GM12878 (cell line): ENCODE measurements around the gene MGMT. TPM values are rescaled to one million over a fixed set of nuclear protein-coding genes. Genes with fewer than 3 reads are reported as not detected.

Source experiments
- CUX1 ChIP-seq: IDR thresholded peaks from 2 replicates; pipeline ENCODE4 v1.6.1; 2012; ENCODE audit warnings: improper control_type of control experiment, low read depth, low read length; ENCODE audit not compliant: insufficient replicate concordance
- ESRRA ChIP-seq: IDR thresholded peaks from 2 replicates; pipeline ENCODE4 v1.6.1; 2012; ENCODE audit warnings: mild to moderate bottlenecking, low read length, improper control_type of control experiment
- REST ChIP-seq: IDR thresholded peaks from 2 replicates; pipeline ENCODE4 v1.6.1; 2012; ENCODE audit warnings: mild to moderate bottlenecking, low read depth, low read length
- SUPT20H ChIP-seq: IDR thresholded peaks from 2 replicates; pipeline ENCODE4 v1.6.1; 2011; ENCODE audit warnings: low read depth, mild to moderate bottlenecking, low read length, moderate library complexity, borderline replicate concordance; ENCODE audit not compliant: control insufficient read depth
- USF1 ChIP-seq: IDR thresholded peaks from 2 replicates; pipeline ENCODE4 v1.6.1; 2011; ENCODE audit warnings: borderline replicate concordance, low read depth, mild to moderate bottlenecking, moderate library complexity, mixed read lengths, low read length; ENCODE audit not compliant: insufficient read depth; ENCODE audit errors: extremely low read length
- polyA plus RNA-seq, 11 experiments: library from polyadenylated mRNA; depleted of rRNA in 4 of 11; unstranded in 6 of 11; stranded (reverse) in 5 of 11; fragments of >200 nt; fragmentation: Nextera tagmentation in 4 of 11; fragmentation: Illumina TruSeq in 1 of 11; extraction: Ambion mirVana in 4 of 11; extraction: Trizol in 1 of 11; gene quantifications; 1 replicate in 1 of 11; 2 replicates in 10 of 11; pipeline versions ENCODE4 v1.2.1 to v1.2.3, GENCODE V29; 2011 to 2016; ENCODE audit warnings: inconsistent platforms in 2 of 11, missing spikeins in 2 of 11, low read depth in 1 of 11
- total RNA-seq, 4 experiments: library from RNA; depleted of rRNA in 3 of 4; stranded (reverse); fragments of >200 nt in 3 of 4; fragmentation: Illumina TruSeq in 1 of 4; extraction: Trizol in 1 of 4; gene quantifications; 2 replicates each; pipeline versions ENCODE4 v1.2.1 to v1.2.3, GENCODE V29; 2013 to 2021

Gene MGMT
- total and polyA plus RNA-seq, 10 of the 15 experiments (the other 5 are each of a cell fraction or from before 2014, with no cell fraction given), result 0.16 to 24.2 (median 13.3) TPM

- TF ChIP-seq ESRRA, result no peak
- no peak for TF ChIP-seq CUX1
- TF ChIP-seq USF1, result no peak
- TF ChIP-seq REST, result no peak
- no peak for TF ChIP-seq SUPT20H
- TF ChIP-seq, all 136 proteins: peak for 0
These were observed 245.0 kb downstream of the MGMT start (continued) for GRCh38 chr10:129712000-129712399.
